Neuronal stem cell (in vitro differentiated cells): ENCODE results near the gene FGF7.

ENCODE experiments used
- DNase-seq: peaks from one replicate; pipeline ENCODE4 v3.0.0-alpha.2; 2013; ENCODE audit warnings: low spot score
- H2AFZ ChIP-seq: one replicate; pipeline ENCODE4 v1.6.1; 2013; ENCODE audit warnings: mild to moderate bottlenecking, low read length, inconsistent platforms
- H2AK5ac ChIP-seq: 2 replicates; pipeline ENCODE4 v1.6.1; 2013; ENCODE audit warnings: low read depth, mild to moderate bottlenecking, inconsistent platforms, low read length, moderate library complexity, mixed read lengths
- H2BK120ac ChIP-seq: 2 replicates; pipeline ENCODE4 v1.6.1; 2013; ENCODE audit warnings: low read depth, mild to moderate bottlenecking, inconsistent platforms, low read length, moderate library complexity, mixed read lengths
- H2BK12ac ChIP-seq: one replicate; pipeline ENCODE4 v1.6.1; 2013; ENCODE audit warnings: low read length, inconsistent platforms
- H2BK15ac ChIP-seq: 2 replicates; pipeline ENCODE4 v1.6.1; 2013; ENCODE audit warnings: mild to moderate bottlenecking, low read length, inconsistent platforms, mixed read lengths
- H2BK5ac ChIP-seq: one replicate; pipeline ENCODE4 v1.6.1; 2013; ENCODE audit warnings: inconsistent platforms, mild to moderate bottlenecking, low read length, moderate library complexity
- H3K14ac ChIP-seq: one replicate; pipeline ENCODE4 v1.6.1; 2013; ENCODE audit warnings: low read length, inconsistent platforms
- H3K18ac ChIP-seq: 2 replicates; pipeline ENCODE4 v1.6.1; 2013; ENCODE audit warnings: low read length, inconsistent platforms
- H3K23ac ChIP-seq: 2 replicates; pipeline ENCODE4 v1.6.1; 2013; ENCODE audit warnings: low read depth, mild to moderate bottlenecking, mixed read lengths, low read length, inconsistent platforms; ENCODE audit not compliant: poor library complexity
- H3K27ac ChIP-seq: replicated peaks from 3 replicates; pipeline ENCODE4 v1.5.1; 2013; ENCODE audit warnings: low read length, inconsistent platforms
- H3K27me3 ChIP-seq, 3 experiments: 2 replicates each; pipeline ENCODE4 v1.6.1; 2013; ENCODE audit warnings: low read length in 3 of 3, mild to moderate bottlenecking in 2 of 3, inconsistent platforms in 1 of 3, low read depth in 1 of 3, mixed read lengths in 1 of 3, moderate library complexity in 1 of 3; ENCODE audit not compliant: control insufficient read depth in 3 of 3, insufficient read depth in 3 of 3
- H3K36me3 ChIP-seq, 2 donors: replicated peaks in 1 of 2; 2 replicates each; pipeline ENCODE4 v1.6.1; 2013; ENCODE audit warnings: low read length in 2 of 2; ENCODE audit not compliant: control insufficient read depth in 2 of 2, insufficient read depth in 2 of 2
- H3K4ac ChIP-seq: 2 replicates; pipeline ENCODE4 v1.6.1; 2013; ENCODE audit warnings: inconsistent platforms, mild to moderate bottlenecking, low read length, moderate library complexity
- H3K4me1 ChIP-seq, 2 donors: 1 replicate in 1 of 2; 2 replicates in 1 of 2; pipeline ENCODE4 v1.6.1; 2013; ENCODE audit warnings: low read length in 2 of 2, low read depth in 1 of 2; ENCODE audit not compliant: control insufficient read depth in 2 of 2, insufficient read depth in 1 of 2
- H3K4me2 ChIP-seq: one replicate; pipeline ENCODE4 v1.6.1; 2013; ENCODE audit warnings: mild to moderate bottlenecking, low read length, inconsistent platforms; ENCODE audit not compliant: insufficient read depth, poor library complexity, severe bottlenecking
- H3K4me3 ChIP-seq, 2 donors: 2 replicates each; pipeline ENCODE4 v1.5.1; 2013; ENCODE audit warnings: low read length in 2 of 2, mild to moderate bottlenecking in 2 of 2, inconsistent platforms in 1 of 2, moderate library complexity in 1 of 2
- H3K79me1 ChIP-seq: one replicate; pipeline ENCODE4 v1.6.1; 2013; ENCODE audit warnings: low read depth, mild to moderate bottlenecking, inconsistent platforms, low read length, moderate library complexity
- H3K9ac ChIP-seq: one replicate; pipeline ENCODE4 v1.6.1; 2013; ENCODE audit warnings: mild to moderate bottlenecking, low read depth, low read length, inconsistent platforms; ENCODE audit not compliant: poor library complexity
- H3K9me3 ChIP-seq, 2 donors: replicated peaks in 1 of 2; 2 replicates each; pipeline versions ENCODE3 to v1.6.1; 2013; ENCODE audit warnings: low read length in 2 of 2, mild to moderate bottlenecking in 2 of 2, inconsistent platforms in 1 of 2, low read depth in 1 of 2, mixed read lengths in 1 of 2, moderate library complexity in 1 of 2; ENCODE audit not compliant: control insufficient read depth in 2 of 2, insufficient read depth in 1 of 2
- H4K8ac ChIP-seq: one replicate; pipeline ENCODE4 v1.6.1; 2013; ENCODE audit warnings: low read depth, mild to moderate bottlenecking, inconsistent platforms, low read length, moderate library complexity
- H4K91ac ChIP-seq: one replicate; pipeline ENCODE4 v1.6.1; 2013; ENCODE audit warnings: low read length, low read depth, mild to moderate bottlenecking, inconsistent platforms; ENCODE audit not compliant: poor library complexity
- WGBS, 2 donors: extraction: QIAGEN DNeasy Blood & Tissue Kit; methylation state at CpG; one replicate each; pipeline ENCODE4 v1.1.7; 2013; ENCODE audit warnings: missing lambda C conversion rate in 2 of 2, mixed read lengths in 1 of 2; ENCODE audit not compliant: insufficient read length in 2 of 2, insufficient replicate concordance in 1 of 2; ENCODE audit errors: extremely low coverage in 2 of 2; 5-methylcytosine and 5-hydroxymethylcytosine counted together

FGF7 gene

DNA sequence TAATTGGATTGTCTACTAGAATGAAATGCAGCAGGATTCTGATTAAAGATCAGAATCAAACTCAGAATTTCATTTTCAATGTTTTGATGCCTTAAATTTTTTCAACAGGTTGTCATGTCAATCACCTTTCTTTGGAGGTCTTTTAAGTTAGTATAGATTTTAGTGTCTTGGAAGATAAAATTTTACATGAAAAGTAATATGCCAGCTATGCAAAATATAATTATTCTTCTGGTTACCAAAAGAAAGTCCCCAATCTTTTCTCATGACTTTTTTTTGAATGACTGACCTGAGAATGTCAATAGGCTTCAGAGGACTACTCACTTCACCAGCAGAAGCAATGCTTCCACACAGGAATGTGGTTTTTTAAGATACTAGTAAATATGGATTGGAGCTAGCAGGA is 4.3 kb downstream of the FGF7 start:
- Histone ChIP-seq H2BK120ac (no peak overlapping the region), H2AK5ac (no peak overlapping the region), H4K8ac (no peak overlapping the region), H3K4ac (no peak overlapping the region), H3K4me3 (no peak overlapping the region), H3K27me3 (no peaks in the 10 kb centered on the region), H2BK5ac (no peak overlapping the region), H3K14ac (no peak overlapping the region), H3K9me3 (no peaks in the 10 kb centered on the region), H2AFZ (no peak overlapping the region), H3K4me2 (no peak overlapping the region), H3K18ac (no peak overlapping the region), H3K27ac (no peak overlapping the region), H3K36me3 (no peaks in the 10 kb centered on the region), H4K91ac (no peak overlapping the region), H2BK12ac (no peak overlapping the region), H2BK15ac (no peak overlapping the region), H3K4me1 (peaks cover 0 to 1% of the 10 kb centered on the region in 2 donors), H3K23ac (no peak overlapping the region), H3K9ac (no peak overlapping the region), H3K79me1 (no peaks in the 10 kb centered on the region)
- no peak for DNase-seq

DNA sequence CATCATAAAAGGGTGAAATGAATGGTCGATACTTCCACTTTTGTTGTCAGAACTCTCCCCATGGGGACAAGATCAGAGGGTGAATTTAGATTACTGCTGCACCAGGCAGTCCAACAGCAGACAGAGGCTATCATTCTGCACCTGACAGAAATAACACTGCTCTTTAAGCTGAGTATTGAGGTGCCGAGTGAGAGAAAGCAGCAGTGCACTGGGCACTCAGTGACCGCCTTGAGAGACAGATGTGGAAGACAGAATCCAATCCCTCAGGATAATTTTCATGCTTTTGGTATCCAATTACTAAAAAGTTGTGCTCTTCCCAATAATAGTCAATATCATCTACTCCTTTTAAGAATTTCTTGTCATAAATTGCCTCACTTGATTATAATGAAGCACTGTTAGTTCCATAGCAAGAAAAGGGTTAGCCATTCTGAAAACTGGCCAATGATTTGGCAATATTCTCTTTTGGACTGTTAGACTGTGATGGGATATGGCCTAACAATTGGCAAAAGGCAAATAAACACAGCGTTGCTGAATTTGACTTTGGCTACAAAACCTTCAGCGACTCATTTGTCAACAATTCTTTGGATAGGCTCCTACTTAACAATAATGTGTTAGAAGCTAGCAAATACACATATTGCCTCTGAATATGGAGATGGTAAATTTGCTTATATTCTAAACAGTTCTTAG is 5.5 kb downstream of the FGF7 start:
- H3K36me3 ChIP-seq, result no peaks in the 10 kb centered on the region
- peaks cover 0 to 1% of the 10 kb centered on the region in 2 donors for H3K4me1 ChIP-seq
- no peak overlapping the region for H4K91ac ChIP-seq
- H2BK5ac ChIP-seq, result no peak overlapping the region
- no peak overlapping the region for H2BK12ac ChIP-seq
- H2BK15ac ChIP-seq, result no peak overlapping the region
- no peak overlapping the region for H2AK5ac ChIP-seq
- no peak overlapping the region for H3K4me2 ChIP-seq
- H3K9me3 ChIP-seq, result no peaks in the 10 kb centered on the region
- H3K9ac ChIP-seq, result no peak overlapping the region
- H3K79me1 ChIP-seq, result no peaks in the 10 kb centered on the region
- no peaks in the 10 kb centered on the region for H3K27me3 ChIP-seq
- H4K8ac ChIP-seq, result no peak overlapping the region
- no peak overlapping the region for H3K27ac ChIP-seq
- no peak overlapping the region for H3K4me3 ChIP-seq
- no peak overlapping the region for H2AFZ ChIP-seq
- no peak overlapping the region for H3K18ac ChIP-seq
- WGBS, 2 donors, result no CpG with 5 or more reads among the region's 5 CpGs
- H3K14ac ChIP-seq, result no peak overlapping the region
- H3K4ac ChIP-seq, result no peak overlapping the region
- H2BK120ac ChIP-seq, result no peak overlapping the region
- no peak overlapping the region for H3K23ac ChIP-seq
- DNase-seq, result no peak

DNA sequence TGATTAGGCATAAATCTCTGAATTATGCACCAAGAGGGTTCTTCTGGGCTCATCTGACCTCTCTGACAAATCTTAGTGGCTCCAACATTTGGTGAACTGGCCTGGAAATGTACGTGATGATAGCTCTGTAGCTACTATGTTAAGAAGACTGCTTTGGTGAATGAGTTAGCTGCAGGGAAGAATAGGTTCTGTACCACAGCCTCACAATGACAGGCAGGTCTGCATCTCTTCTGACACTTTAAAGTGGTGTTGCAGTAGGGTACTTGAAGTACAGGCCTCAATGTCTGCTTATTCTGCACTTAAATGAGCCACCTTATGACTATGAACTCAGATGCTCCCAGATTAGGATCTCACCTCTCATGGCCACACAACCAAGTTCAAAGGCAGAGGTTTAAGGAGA is 7.0 kb downstream of the FGF7 start:
- no peak overlapping the region for H2BK5ac ChIP-seq
- no peak overlapping the region for H2BK15ac ChIP-seq
- no peak for DNase-seq
- H3K79me1 ChIP-seq, result no peaks in the 10 kb centered on the region
- H3K9me3 ChIP-seq, result no peaks in the 10 kb centered on the region
- H2BK120ac ChIP-seq, result no peak overlapping the region
- no peak overlapping the region for H2AK5ac ChIP-seq
- H3K18ac ChIP-seq, result no peak overlapping the region
- H3K27me3 ChIP-seq, result no peaks in the 10 kb centered on the region
- H3K4me1 ChIP-seq, result no peaks in the 10 kb centered on the region
- H2AFZ ChIP-seq, result no peak overlapping the region
- H3K4ac ChIP-seq, result no peak overlapping the region
- H4K91ac ChIP-seq, result no peak overlapping the region
- H3K36me3 ChIP-seq, result no peaks in the 10 kb centered on the region
- no peak overlapping the region for H3K23ac ChIP-seq
- H4K8ac ChIP-seq, result no peak overlapping the region
- H3K9ac ChIP-seq, result no peak overlapping the region
- no peak overlapping the region for H3K27ac ChIP-seq
- H2BK12ac ChIP-seq, result no peak overlapping the region
- H3K4me3 ChIP-seq, result no peak overlapping the region
- H3K14ac ChIP-seq, result no peak overlapping the region
- no peak overlapping the region for H3K4me2 ChIP-seq
- no CpG with 5 or more reads among the region's 1 CpG for WGBS, 2 donors

DNA sequence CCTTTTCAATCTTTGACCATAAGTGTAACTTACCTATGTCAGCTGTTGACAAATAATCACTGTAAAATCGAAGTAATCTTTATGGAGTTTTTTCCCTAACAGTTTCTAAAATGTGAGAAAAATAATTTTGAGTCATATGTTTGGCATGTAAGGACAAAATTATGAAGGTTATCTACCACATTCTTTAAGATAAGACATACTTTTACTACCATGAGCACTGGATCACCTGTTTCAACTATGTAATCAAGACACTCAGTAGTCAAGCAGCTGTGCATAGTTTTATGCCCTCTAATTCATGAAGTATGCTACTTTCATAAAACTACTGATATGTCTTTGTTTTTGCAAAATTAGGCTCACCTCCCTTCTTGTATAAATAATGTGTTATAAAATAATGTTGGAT is 12.1 kb downstream of the FGF7 start:
- no peak overlapping the region for H2BK15ac ChIP-seq

More for the DNA sequence above, 12.1 kb downstream of the FGF7 start:
- Histone ChIP-seq H3K9me3 (no peaks in the 10 kb centered on the region), H3K4me2 (no peak overlapping the region), H4K91ac (no peak overlapping the region), H4K8ac (no peak overlapping the region), H2BK12ac (no peak overlapping the region), H3K27me3 (no peaks in the 10 kb centered on the region), H2BK5ac (no peak overlapping the region), H3K14ac (no peak overlapping the region), H2AK5ac (no peak overlapping the region), H3K23ac (no peak overlapping the region), H3K79me1 (no peaks in the 10 kb centered on the region), H2BK120ac (no peak overlapping the region), H3K4me3 (no peak overlapping the region), H3K4me1 (no peaks in the 10 kb centered on the region), H2AFZ (no peak overlapping the region), H3K36me3 (no peaks in the 10 kb centered on the region), H3K18ac (no peak overlapping the region), H3K27ac (no peak overlapping the region), H3K4ac (no peak overlapping the region), H3K9ac (no peak overlapping the region)
- no peak for DNase-seq
- WGBS, 2 donors, result no CpG with 5 or more reads among the region's 1 CpG
